Type B pancreatic cell (in vitro differentiated cells): ENCODE data around the gene SPEG. TPM values are rescaled to one million over a fixed set of nuclear protein-coding genes. Genes with fewer than 3 reads are reported as not detected.

Experiments used
- DNase-seq: peaks from one replicate; pipeline ENCODE4 v3.0.0; 2021; ENCODE audit warnings: mixed read lengths; ENCODE audit not compliant: unreplicated experiment; ENCODE audit errors: extremely low spot score
- H3K27ac Mint-ChIP-seq: 2 replicates; pipeline ENCODE4 v1.8.0; 2021; ENCODE audit warnings: mild to moderate bottlenecking, mixed read lengths
- H3K27me3 Mint-ChIP-seq: 2 replicates; pipeline ENCODE4 v1.8.0; 2021; ENCODE audit warnings: mixed read lengths
- H3K36me3 Mint-ChIP-seq: 2 replicates; pipeline ENCODE4 v1.8.0; 2021; ENCODE audit warnings: mixed read lengths
- H3K4me1 Mint-ChIP-seq: one replicate; pipeline ENCODE4 v1.8.0; 2021; ENCODE audit warnings: mixed read lengths; ENCODE audit not compliant: unreplicated experiment
- H3K4me3 Mint-ChIP-seq: 2 replicates; pipeline ENCODE4 v1.8.0; 2021; ENCODE audit warnings: mild to moderate bottlenecking, mixed read lengths
- H3K9me3 Mint-ChIP-seq: 2 replicates; pipeline ENCODE4 v1.8.0; 2021; ENCODE audit warnings: mixed read lengths
- total RNA-seq: library from RNA; stranded (reverse); gene quantifications from 2 replicates; pipeline ENCODE4 v1.2.1, GENCODE V29; 2021; ENCODE audit warnings: low replicate concordance
- TF ChIP-seq, protein P1 (sequence below): fragments of 200-600 bp; sonication (generic); conservative IDR thresholded peaks from 2 replicates; pipeline ENCODE4 v1.5.0; 2021; ENCODE audit warnings: antibody characterized with exemption, mild to moderate bottlenecking

Gene SPEG
- total RNA-seq, 1 donor from 2014 or later: 49.4 TPM

GRCh38 chr2:219547621-219548020 lies 113.0 kb downstream of the SPEG start:
- Mint-ChIP-seq H3K27me3 (peaks cover 14% of the 10 kb centered on the region), H3K4me3 (no peak overlapping the region), H3K36me3 (peaks cover 4% of the 10 kb centered on the region), H3K27ac (no peak overlapping the region), H3K9me3 (no peaks in the 10 kb centered on the region), H3K4me1 (peaks cover 12% of the 10 kb centered on the region)
- no peak for DNase-seq
- TF ChIP-seq, protein P1, sequence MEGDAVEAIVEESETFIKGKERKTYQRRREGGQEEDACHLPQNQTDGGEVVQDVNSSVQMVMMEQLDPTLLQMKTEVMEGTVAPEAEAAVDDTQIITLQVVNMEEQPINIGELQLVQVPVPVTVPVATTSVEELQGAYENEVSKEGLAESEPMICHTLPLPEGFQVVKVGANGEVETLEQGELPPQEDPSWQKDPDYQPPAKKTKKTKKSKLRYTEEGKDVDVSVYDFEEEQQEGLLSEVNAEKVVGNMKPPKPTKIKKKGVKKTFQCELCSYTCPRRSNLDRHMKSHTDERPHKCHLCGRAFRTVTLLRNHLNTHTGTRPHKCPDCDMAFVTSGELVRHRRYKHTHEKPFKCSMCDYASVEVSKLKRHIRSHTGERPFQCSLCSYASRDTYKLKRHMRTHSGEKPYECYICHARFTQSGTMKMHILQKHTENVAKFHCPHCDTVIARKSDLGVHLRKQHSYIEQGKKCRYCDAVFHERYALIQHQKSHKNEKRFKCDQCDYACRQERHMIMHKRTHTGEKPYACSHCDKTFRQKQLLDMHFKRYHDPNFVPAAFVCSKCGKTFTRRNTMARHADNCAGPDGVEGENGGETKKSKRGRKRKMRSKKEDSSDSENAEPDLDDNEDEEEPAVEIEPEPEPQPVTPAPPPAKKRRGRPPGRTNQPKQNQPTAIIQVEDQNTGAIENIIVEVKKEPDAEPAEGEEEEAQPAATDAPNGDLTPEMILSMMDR: no peak

Other genes with a start within 250 kb of the SPEG start
- gene ZFAND2B, start 228.1 kb upstream of the SPEG start, total RNA-seq: 25.9 and 28.2 TPM in 2 replicates
- 40.4 and 70.7 TPM in 2 replicates for gene ABCB6, start 215.9 kb upstream of the SPEG start, total RNA-seq
- 46.4 and 52.9 TPM in 2 replicates for gene ATG9A, start 205.2 kb upstream of the SPEG start, total RNA-seq
- 58.7 and 58.8 TPM in 2 replicates for gene ANKZF1, start 205.0 kb upstream of the SPEG start, total RNA-seq
- 4.4 and 16.1 TPM in 2 replicates for gene GLB1L, start 189.4 kb upstream of the SPEG start, total RNA-seq
- gene STK16, start 189.4 kb upstream of the SPEG start, total RNA-seq: 34.2 and 37.5 TPM in 2 replicates
- gene TUBA4B, start 181.6 kb upstream of the SPEG start, total RNA-seq: not detected in 2 replicates
- 25.4 and 81.1 TPM in 2 replicates for gene TUBA4A, start 180.9 kb upstream of the SPEG start, total RNA-seq
- gene DNAJB2, start 155.5 kb upstream of the SPEG start, total RNA-seq: 68.5 and 109 TPM in 2 replicates
- gene PTPRN, start 125.4 kb upstream of the SPEG start, total RNA-seq: 17.5 and 35.6 TPM in 2 replicates
- not detected in 2 replicates for gene RESP18, start 102.1 kb upstream of the SPEG start, total RNA-seq
- 54.1 and 56.1 TPM in 2 replicates for gene DNPEP, start 46.9 kb upstream of the SPEG start, total RNA-seq
- 1.4 and 9.3 TPM in 2 replicates for gene DES, start 16.5 kb upstream of the SPEG start, total RNA-seq
- 34.4 and 48.8 TPM in 2 replicates for gene GMPPA, start 64.0 kb downstream of the SPEG start, total RNA-seq
- 0.79 and 0.99 TPM in 2 replicates for gene ASIC4, start 79.6 kb downstream of the SPEG start, total RNA-seq
- 47.5 and 73.7 TPM in 2 replicates for gene CHPF, start 109.0 kb downstream of the SPEG start, total RNA-seq
- 7.8 and 9.7 TPM in 2 replicates for gene TMEM198, start 109.2 kb downstream of the SPEG start, total RNA-seq
- gene OBSL1, start 136.7 kb downstream of the SPEG start, total RNA-seq: 118 and 197 TPM in 2 replicates
- 1.2 and 1.3 TPM in 2 replicates for gene INHA, start 137.5 kb downstream of the SPEG start, total RNA-seq
- gene STK11IP, start 163.0 kb downstream of the SPEG start, total RNA-seq: 30.7 and 42.5 TPM in 2 replicates
- 8.0 and 15.8 TPM in 2 replicates for gene SLC4A3, start 192.8 kb downstream of the SPEG start, total RNA-seq